SK-N-MC (cell line): Measurements from ENCODE around the gene LMNA.
A peak's percentile ranks its signal among the peaks of the same experiment; 100 is the strongest.

Experiments
- DNase-seq: peaks from one replicate; pipeline ENCODE4 v3.0.0-alpha.2; 2011; ENCODE audit warnings: low read depth, low spot score
- H3K27ac ChIP-seq: fragments of 200-600 bp; sonication (generic); 2 replicates; pipeline ENCODE4 v1.5.1; 2016; ENCODE audit warnings: mixed run types
- H3K36me3 ChIP-seq: fragments of 200-600 bp; sonication (generic); 2 replicates; pipeline ENCODE4 v1.6.1; 2017; ENCODE audit warnings: antibody characterized with exemption, low read length, mixed read lengths; ENCODE audit not compliant: insufficient read depth
- H3K4me3 ChIP-seq: fragments of 200-600 bp; sonication (generic); 2 replicates; pipeline ENCODE4 v1.5.1; 2016
- H3K9ac ChIP-seq: fragments of 200-600 bp; sonication (generic); 2 replicates; pipeline ENCODE4 v1.8.0; 2017; ENCODE audit warnings: mixed run types, mixed read lengths; ENCODE audit not compliant: insufficient read length
- H3K9me3 ChIP-seq: fragments of 200-600 bp; sonication (generic); 2 replicates; pipeline ENCODE4 v1.6.1; 2017; ENCODE audit warnings: low read depth, mild to moderate bottlenecking, antibody characterized with exemption, low read length, moderate library complexity, mixed read lengths
- EZH2 ChIP-seq: fragments of 200-600 bp; sonication (generic); IDR thresholded peaks from one replicate; pipeline ENCODE4 v1.6.1; 2017; ENCODE audit warnings: antibody characterized with exemption
- FOXP2 ChIP-seq: optimal IDR thresholded peaks from 2 replicates; pipeline ENCODE3; 2011; ENCODE audit warnings: mild to moderate bottlenecking, moderate library complexity; ENCODE audit not compliant: insufficient read depth; ENCODE audit errors: extremely low read length, control extremely low read depth
- POLR2AphosphoS5 ChIP-seq: IDR thresholded peaks from 2 replicates; pipeline ENCODE4 v1.6.1; 2012; ENCODE audit warnings: mild to moderate bottlenecking, low read depth, low read length, borderline replicate concordance

LMNA gene

DNA sequence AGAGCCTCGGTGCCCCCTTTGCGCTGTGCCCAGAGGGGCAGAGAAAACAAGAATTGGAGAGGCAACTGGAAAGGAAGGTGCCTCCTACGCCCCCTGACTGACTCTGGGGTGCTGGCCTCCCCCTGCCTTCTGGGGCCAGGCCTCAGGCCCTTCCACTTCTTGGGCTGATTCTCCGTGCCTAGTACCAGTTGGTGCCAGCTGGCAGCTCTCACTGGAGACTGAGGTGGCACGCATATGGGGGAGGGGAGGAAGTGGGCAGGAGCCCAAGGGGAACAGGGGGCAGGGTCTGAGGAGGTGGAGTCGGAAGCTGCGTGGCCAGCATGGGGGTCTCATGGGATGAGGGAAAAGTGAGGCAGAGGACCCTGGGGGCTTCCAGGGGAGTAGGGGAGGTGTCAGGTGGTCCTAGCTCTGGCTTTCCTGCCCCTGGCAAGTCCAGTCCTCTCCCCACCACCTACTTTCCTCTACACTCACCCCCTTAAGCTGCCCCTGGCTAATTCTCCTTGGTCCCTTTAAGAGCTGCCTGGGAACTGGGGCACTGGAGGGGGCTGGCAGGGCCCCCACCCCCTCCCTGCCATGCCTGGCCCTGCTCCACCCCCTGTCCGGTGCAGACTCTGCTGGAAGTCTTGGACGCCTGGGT, 32.4 kb downstream of the LMNA start:
- no peak for DNase-seq

DNA sequence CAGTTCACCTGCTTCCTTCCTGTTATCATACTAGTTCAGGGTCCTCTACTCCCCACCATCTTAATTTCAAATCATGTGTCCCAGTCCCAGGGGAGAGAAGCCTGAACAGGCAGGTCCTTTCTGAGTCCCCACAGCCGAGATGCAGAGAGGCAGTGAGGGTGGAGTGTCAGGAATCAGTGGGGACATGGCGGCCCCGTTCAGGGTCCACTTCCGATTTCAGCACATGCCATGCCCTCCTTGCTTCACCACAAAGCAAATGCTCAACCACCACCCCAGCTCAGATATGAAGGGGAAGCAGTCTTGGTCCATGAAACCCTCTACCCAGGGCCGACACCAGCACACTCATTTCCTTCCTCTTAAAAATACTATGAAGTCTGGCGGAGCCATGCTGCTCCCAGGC, 33.7 kb downstream of the LMNA start:
- no peak for DNase-seq
- H3K9me3 ChIP-seq, result no peaks in the 10 kb centered on the region
- no peaks in the 10 kb centered on the region for H3K36me3 ChIP-seq
- no peak overlapping the region for H3K9ac ChIP-seq
- no peak overlapping the region for H3K4me3 ChIP-seq
- TF ChIP-seq FOXP2 (no peak), POLR2AphosphoS5 (no peak), EZH2 (no peak)
- H3K27ac ChIP-seq, result no peak overlapping the region

More for the DNA sequence above, 32.4 kb downstream of the LMNA start:
- H3K9ac ChIP-seq, result no peak overlapping the region
- H3K27ac ChIP-seq, result no peak overlapping the region
- H3K36me3 ChIP-seq, result no peaks in the 10 kb centered on the region
- H3K4me3 ChIP-seq, result peak overlapping the region; percentile 65
- no peaks in the 10 kb centered on the region for H3K9me3 ChIP-seq
- TF ChIP-seq EZH2 (no peak), POLR2AphosphoS5 (no peak), FOXP2 (no peak)

DNA sequence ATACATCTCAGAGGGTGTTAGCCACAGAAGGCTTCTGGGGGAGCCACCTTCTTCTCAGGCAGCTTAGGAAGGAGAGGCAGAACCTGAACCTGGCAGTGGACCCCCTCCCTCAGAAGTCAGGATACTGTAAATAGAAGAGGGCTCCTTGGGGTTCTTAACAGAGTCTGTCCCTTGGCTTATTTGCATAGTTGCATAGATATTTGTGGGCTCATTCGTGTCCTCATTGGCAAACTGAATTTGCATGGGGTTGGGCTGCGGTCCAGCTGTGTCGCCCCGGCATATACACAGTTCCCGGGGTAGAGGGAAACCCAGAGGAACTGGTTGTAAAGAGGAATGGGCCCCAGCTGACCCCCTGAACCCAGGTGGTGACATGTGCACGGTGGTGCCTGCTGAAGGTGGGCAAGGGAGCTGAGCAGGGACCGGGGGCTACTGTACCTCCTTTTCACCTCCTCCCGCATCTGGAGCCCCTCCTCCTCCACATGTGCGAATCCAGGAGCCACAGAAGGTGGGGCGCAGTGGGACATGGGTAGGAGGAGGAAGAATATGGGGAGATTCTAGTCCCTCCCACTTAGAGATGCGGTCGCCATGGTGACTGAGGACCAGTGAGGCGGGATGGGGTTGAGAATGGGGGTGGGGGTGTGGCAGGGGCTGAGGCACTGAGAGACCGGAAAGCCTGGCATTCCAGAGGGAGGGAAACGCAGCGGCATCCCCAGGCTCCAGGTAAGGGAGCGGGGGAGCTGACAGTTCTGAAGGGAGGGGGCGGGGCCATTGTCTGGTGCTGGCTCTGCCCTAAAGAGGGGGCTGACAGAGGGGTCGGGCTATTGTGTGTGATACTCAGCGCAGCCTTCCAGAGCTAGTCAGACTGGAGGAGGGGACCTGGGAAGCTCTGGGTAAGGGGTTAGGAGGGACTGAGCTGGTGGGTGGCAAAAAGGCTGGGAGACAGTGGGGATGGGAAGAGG, 35.1 kb downstream of the LMNA start:
- Histone ChIP-seq H3K9ac (no peak overlapping the region), H3K4me3 (no peak overlapping the region), H3K36me3 (no peaks in the 10 kb centered on the region), H3K9me3 (no peaks in the 10 kb centered on the region), H3K27ac (no peak overlapping the region)
- no peak for TF ChIP-seq POLR2AphosphoS5
- TF ChIP-seq EZH2, result no peak
- TF ChIP-seq FOXP2, result no peak
- DNase-seq, result no peak

DNA sequence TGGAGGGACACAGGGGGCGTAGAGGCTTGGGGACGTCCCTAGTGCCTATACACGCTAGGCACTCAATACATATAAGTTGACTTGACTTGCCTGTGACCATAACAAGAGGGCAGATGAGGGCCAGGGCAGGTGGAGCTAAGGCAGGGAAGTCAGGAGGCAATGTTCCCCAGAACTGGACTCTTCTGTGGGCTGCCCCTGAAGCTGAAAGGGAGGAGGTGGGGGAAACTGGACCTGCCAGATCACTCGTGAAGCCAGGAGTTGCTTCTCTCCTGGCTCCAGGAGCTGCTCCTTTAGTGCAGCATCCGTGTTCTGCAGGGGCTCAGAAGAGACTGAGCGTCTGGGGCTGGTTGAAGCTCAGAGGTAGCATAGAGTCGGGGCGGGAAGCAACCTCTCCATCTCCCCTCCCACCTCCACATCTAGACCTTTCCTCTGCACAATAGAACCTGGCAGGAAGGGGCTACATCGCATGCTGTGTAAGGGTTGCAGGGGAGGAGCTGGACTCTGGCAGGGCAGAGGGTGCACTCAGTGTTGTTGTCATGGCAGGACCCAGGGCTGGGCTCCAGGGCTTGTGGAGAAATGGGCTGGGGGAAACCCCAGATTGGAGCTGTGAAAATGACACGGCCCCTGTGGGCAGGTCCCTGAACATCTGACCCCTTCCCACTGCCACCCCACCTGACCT, 36.0 kb downstream of the LMNA start:
- no peak for TF ChIP-seq EZH2
- no peak for TF ChIP-seq POLR2AphosphoS5
- TF ChIP-seq FOXP2, result no peak
- Histone ChIP-seq H3K27ac (no peak overlapping the region), H3K9me3 (no peaks in the 10 kb centered on the region), H3K4me3 (no peak overlapping the region), H3K9ac (no peak overlapping the region), H3K36me3 (no peaks in the 10 kb centered on the region)
- DNase-seq, result no peak

DNA sequence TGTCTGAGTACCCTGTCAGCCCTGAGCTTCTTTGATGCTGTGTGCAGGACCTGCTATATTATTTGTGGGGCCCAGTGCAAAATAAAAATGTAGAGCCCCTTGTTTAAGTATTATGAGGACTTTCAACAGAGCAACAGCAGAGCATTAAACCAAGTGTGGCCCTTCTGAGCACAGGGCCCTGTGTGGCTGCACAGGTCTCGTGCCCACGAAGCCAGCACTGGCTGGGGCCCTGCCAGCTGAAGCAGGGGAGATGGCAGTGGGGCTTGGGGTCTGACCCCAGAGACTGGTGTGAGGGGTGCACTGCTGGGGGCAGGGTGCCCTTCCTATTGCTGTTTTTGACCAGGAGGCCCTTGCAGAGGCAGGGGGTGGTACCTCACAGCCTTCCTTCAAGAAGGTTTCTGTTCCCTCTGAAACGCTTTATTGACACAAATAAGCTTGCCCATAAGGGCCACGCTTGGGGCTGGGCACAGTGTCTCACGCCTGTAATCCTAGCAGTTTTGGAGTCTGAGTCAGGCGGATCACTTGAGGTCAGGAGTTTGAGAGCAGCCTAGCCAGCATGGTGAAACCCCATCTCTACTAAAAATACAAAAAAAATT, 36.7 kb downstream of the LMNA start:
- H3K9me3 ChIP-seq, result no peaks in the 10 kb centered on the region
- DNase-seq, result no peak
- H3K4me3 ChIP-seq, result no peak overlapping the region
- H3K27ac ChIP-seq, result no peak overlapping the region
- no peak overlapping the region for H3K9ac ChIP-seq
- H3K36me3 ChIP-seq, result no peaks in the 10 kb centered on the region
- TF ChIP-seq FOXP2 (no peak), EZH2 (no peak), POLR2AphosphoS5 (no peak)

DNA sequence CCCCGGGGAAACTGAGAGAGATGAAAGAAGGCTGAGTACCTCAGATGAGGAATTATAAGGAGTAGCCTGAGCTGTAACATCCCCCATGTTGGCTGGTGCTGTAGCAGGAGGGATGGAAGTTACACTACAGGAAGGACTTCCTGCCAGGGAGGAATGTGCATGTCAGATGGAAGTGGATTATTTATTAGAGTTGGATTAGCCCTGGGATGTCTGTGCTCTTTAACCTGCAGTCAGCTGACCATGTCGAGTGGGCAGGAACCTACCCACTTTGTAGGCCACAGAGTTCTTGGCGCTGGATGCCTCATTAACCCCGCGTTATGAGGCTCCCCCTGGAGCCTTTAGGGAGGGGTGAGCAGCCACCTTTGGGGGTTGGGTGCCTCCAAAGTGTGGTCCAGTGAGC, 38.1 kb downstream of the LMNA start:
- Histone ChIP-seq H3K9ac (no peak overlapping the region), H3K27ac (no peak overlapping the region), H3K9me3 (no peaks in the 10 kb centered on the region), H3K36me3 (no peaks in the 10 kb centered on the region), H3K4me3 (no peak overlapping the region)
- DNase-seq, result no peak
- TF ChIP-seq FOXP2 (no peak), POLR2AphosphoS5 (no peak), EZH2 (no peak)

DNA sequence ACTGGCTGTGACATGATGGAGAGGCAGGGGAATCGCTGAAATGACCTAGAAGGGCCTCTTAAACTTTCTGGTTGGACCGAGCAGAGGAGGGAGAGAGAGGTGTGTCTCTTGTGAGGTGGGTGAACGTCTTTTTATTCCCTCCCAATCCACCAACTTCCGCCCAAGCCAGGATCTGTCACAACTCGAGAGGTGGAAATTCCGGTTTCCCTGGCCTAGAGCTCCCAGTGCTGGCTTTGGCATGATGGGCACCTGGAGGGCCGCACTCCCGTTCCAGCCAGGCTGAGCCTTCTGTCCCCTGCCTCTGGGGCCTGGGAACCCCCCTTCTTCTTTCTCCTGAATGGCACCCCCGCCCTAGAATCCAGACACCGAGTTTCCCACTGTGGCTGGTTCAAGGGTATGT, 38.9 kb downstream of the LMNA start, which contains the start of gene SEMA4A:
Gene SEMA4A (plus strand): TSS at position 224 of the 400 bp plus-strand sequence. CDS start 994 bp downstream, outside the sequence.
- no peak within 1 kb of the TSS for H3K4me3 ChIP-seq
- no peak for DNase-seq
- H3K36me3 ChIP-seq, result no peaks in the 10 kb centered on the region
- H3K9me3 ChIP-seq, result no peaks in the 10 kb centered on the region
- H3K9ac ChIP-seq, result no peak within 1 kb of the TSS
- TF ChIP-seq POLR2AphosphoS5 (no peak), EZH2 (no peak), FOXP2 (no peak)
- H3K27ac ChIP-seq, result no peak within 1 kb of the TSS
